T-helper 17 cell (primary cell): ENCODE measurements around the gene COX4I2. TPM values are rescaled to one million over a fixed set of nuclear protein-coding genes. Genes with fewer than 3 reads are reported as not detected.
"Not testable (repeated sequence)": the region's sequence is repeated elsewhere in the genome, so short reads cannot be mapped to it uniquely, and the experiment has no call there.

Experiments
- ATAC-seq: fragments of 150-1000 bp; cut with Tn5 transposase; 2 replicates; pipeline ENCODE4 v1.10.0; 2021; ENCODE audit warnings: mild to moderate bottlenecking, moderate library complexity
- DNase-seq, 3 donors: peaks; one replicate each; pipeline versions ENCODE4 v3.0.0 to v3.0.0-alpha.2; 2020 to 2021
- H3K9me3 ChIP-seq: one replicate; pipeline ENCODE4 v1.7.0; 2013; ENCODE audit warnings: low read length, mild to moderate bottlenecking; ENCODE audit not compliant: control insufficient read depth, poor library complexity, severe bottlenecking
- H3K27ac Mint-ChIP-seq: one replicate; pipeline ENCODE4 v1.8.0; 2022; ENCODE audit warnings: mild to moderate bottlenecking, moderate library complexity, mixed read lengths
- H3K27me3 Mint-ChIP-seq: one replicate; pipeline ENCODE4 v1.8.0; 2022; ENCODE audit warnings: mixed read lengths
- H3K36me3 Mint-ChIP-seq: one replicate; pipeline ENCODE4 v1.8.0; 2022; ENCODE audit warnings: low read depth, mixed read lengths
- H3K4me1 Mint-ChIP-seq: one replicate; pipeline ENCODE4 v1.8.0; 2022; ENCODE audit warnings: mild to moderate bottlenecking, mixed read lengths
- H3K4me3 Mint-ChIP-seq: one replicate; pipeline ENCODE4 v1.8.0; 2022; ENCODE audit warnings: mild to moderate bottlenecking, moderate library complexity, mixed read lengths
- total RNA-seq, 4 donors: library from RNA in 2 of 4; stranded (reverse) in 2 of 4; gene quantifications; one replicate each; pipeline ENCODE4 v1.2.3 and lab custom pipeline; 2022 to 2026

Gene COX4I2
- total RNA-seq, 2 donors from 2014 or later: not detected

GRCh38 chr20:31667315-31668285 lies 29.9 kb downstream of the COX4I2 start:
- no peaks in the 10 kb centered on the region for H3K9me3 ChIP-seq
- Mint-ChIP-seq H3K4me1 (peaks cover 36% of the 10 kb centered on the region), H3K27ac (peak overlapping the region; percentile 90), H3K36me3 (no peaks in the 10 kb centered on the region), H3K27me3 (no peaks in the 10 kb centered on the region), H3K4me3 (peak overlapping the region; percentile 57)
- DNase-seq (no peak), ATAC-seq (no peak)

GRCh38 chr20:31668944-31669343 lies 31.2 kb downstream of the COX4I2 start:
- not testable (repeated sequence) for H3K9me3 ChIP-seq, H3K4me3 Mint-ChIP-seq, DNase-seq, ATAC-seq, H3K27me3 Mint-ChIP-seq, H3K36me3 Mint-ChIP-seq
- peak overlapping the region; percentile 90 for H3K27ac Mint-ChIP-seq
- H3K4me1 Mint-ChIP-seq: peaks cover 40% of the 10 kb centered on the region

GRCh38 chr20:31669876-31670275 lies 32.2 kb downstream of the COX4I2 start:
- H3K9me3 ChIP-seq: no peaks in the 10 kb centered on the region
- Mint-ChIP-seq H3K4me3 (no peak overlapping the region), H3K27me3 (no peaks in the 10 kb centered on the region), H3K36me3 (no peaks in the 10 kb centered on the region), H3K27ac (peak overlapping the region; percentile 90), H3K4me1 (peaks cover 47% of the 10 kb centered on the region)
- ATAC-seq: no peak
- no peak for DNase-seq

- no peaks in the 10 kb centered on the region for H3K9me3 ChIP-seq
- Mint-ChIP-seq H3K4me1 (peaks cover 53% of the 10 kb centered on the region), H3K27me3 (no peaks in the 10 kb centered on the region), H3K36me3 (no peaks in the 10 kb centered on the region), H3K4me3 (no peak overlapping the region), H3K27ac (peak overlapping the region; percentile 90)
- DNase-seq (no peak), ATAC-seq (no peak)
Observed at GRCh38 chr20:31670371-31671228, 32.9 kb downstream of the COX4I2 start.

- Mint-ChIP-seq H3K4me3 (no peak overlapping the region), H3K27ac (peak overlapping the region; percentile 90), H3K4me1 (peaks cover 55% of the 10 kb centered on the region), H3K27me3 (no peaks in the 10 kb centered on the region), H3K36me3 (no peaks in the 10 kb centered on the region)
- DNase-seq: no peak
- ATAC-seq: no peak
- H3K9me3 ChIP-seq: no peaks in the 10 kb centered on the region
Observed at GRCh38 chr20:31671324-31671723, 33.6 kb downstream of the COX4I2 start.

GRCh38 chr20:31673435-31673834 lies 35.7 kb downstream of the COX4I2 start:
- H3K36me3 Mint-ChIP-seq: peaks cover 2% of the 10 kb centered on the region
- peaks cover 54% of the 10 kb centered on the region for H3K4me1 Mint-ChIP-seq
- no peaks in the 10 kb centered on the region for H3K9me3 ChIP-seq
- peak overlapping the region; percentile 99 for H3K27ac Mint-ChIP-seq
- no peak for DNase-seq
- H3K4me3 Mint-ChIP-seq: no peak overlapping the region
- ATAC-seq: no peak
- H3K27me3 Mint-ChIP-seq: no peaks in the 10 kb centered on the region

GRCh38 chr20:31673943-31674463 lies 36.3 kb downstream of the COX4I2 start:
- Mint-ChIP-seq H3K4me3 (peak overlapping the region; percentile 97), H3K4me1 (peaks cover 59% of the 10 kb centered on the region), H3K27me3 (no peaks in the 10 kb centered on the region), H3K36me3 (peaks cover 2% of the 10 kb centered on the region), H3K27ac (peak overlapping the region; percentile 99)
- DNase-seq (no peak), ATAC-seq (peak; percentile 59)
- no peaks in the 10 kb centered on the region for H3K9me3 ChIP-seq

GRCh38 chr20:31674895-31675827 lies 37.4 kb downstream of the COX4I2 start:
- H3K9me3 ChIP-seq: no peaks in the 10 kb centered on the region
- Mint-ChIP-seq H3K4me3 (peak overlapping the region; percentile 97), H3K4me1 (peaks cover 61% of the 10 kb centered on the region), H3K27me3 (no peaks in the 10 kb centered on the region), H3K36me3 (peaks cover 2% of the 10 kb centered on the region), H3K27ac (peak overlapping the region; percentile 99)
- DNase-seq: peak; percentile 25 to 44 (median 25)
- ATAC-seq: peak; percentile 74

- Mint-ChIP-seq H3K4me1 (peaks cover 70% of the 10 kb centered on the region), H3K4me3 (peak overlapping the region; percentile 97), H3K36me3 (peaks cover 8% of the 10 kb centered on the region), H3K27me3 (no peaks in the 10 kb centered on the region), H3K27ac (peak overlapping the region; percentile 99)
- no peak for DNase-seq
- ATAC-seq: peak; percentile 71
- H3K9me3 ChIP-seq: no peaks in the 10 kb centered on the region
Observed at GRCh38 chr20:31675828-31676608, 38.3 kb downstream of the COX4I2 start.

- Mint-ChIP-seq H3K4me1 (peaks cover 73% of the 10 kb centered on the region), H3K27ac (peak overlapping the region; percentile 99), H3K4me3 (peak overlapping the region; percentile 97), H3K36me3 (peaks cover 9% of the 10 kb centered on the region), H3K27me3 (no peaks in the 10 kb centered on the region)
- no peaks in the 10 kb centered on the region for H3K9me3 ChIP-seq
- ATAC-seq (no peak), DNase-seq (no peak)
Observed at GRCh38 chr20:31676609-31676989, 38.9 kb downstream of the COX4I2 start.

- H3K4me3 Mint-ChIP-seq: peak overlapping the region; percentile 33
- no peak for ATAC-seq
- no peaks in the 10 kb centered on the region for H3K27me3 Mint-ChIP-seq
- H3K36me3 Mint-ChIP-seq: peaks cover 11% of the 10 kb centered on the region
- H3K4me1 Mint-ChIP-seq: peaks cover 75% of the 10 kb centered on the region
- no peaks in the 10 kb centered on the region for H3K9me3 ChIP-seq
- peak overlapping the region; percentile 99 for H3K27ac Mint-ChIP-seq
- DNase-seq: no peak
Observed at GRCh38 chr20:31677553-31678260, 40.0 kb downstream of the COX4I2 start.
